Loucy (cell line): ENCODE results near the gene CLDND2.

ENCODE experiments used
- H2AFZ ChIP-seq: fragments of 200-600 bp; sonication (generic); 2 replicates; pipeline ENCODE4 v1.6.0; 2016; ENCODE audit warnings: antibody characterized with exemption, mild to moderate bottlenecking, low read length, moderate library complexity
- H3F3A ChIP-seq: fragments of 200-600 bp; 2 replicates; pipeline ENCODE4 v1.6.0; 2016; ENCODE audit warnings: antibody characterized with exemption, low read depth, mild to moderate bottlenecking
- H3K27me3 ChIP-seq: fragments of 200-600 bp; sonication (generic); 2 replicates; pipeline ENCODE4 v1.6.1; 2014; ENCODE audit warnings: low read length, mild to moderate bottlenecking; ENCODE audit not compliant: insufficient read depth, poor library complexity, severe bottlenecking
- H3K36me3 ChIP-seq: fragments of 200-600 bp; sonication (generic); 2 replicates; pipeline ENCODE4 v1.6.1; 2016; ENCODE audit warnings: low read length; ENCODE audit not compliant: insufficient read depth
- H3K4me1 ChIP-seq: fragments of 200-600 bp; sonication (generic); 2 replicates; pipeline ENCODE4 v1.5.1; 2014; ENCODE audit warnings: low read length, mild to moderate bottlenecking; ENCODE audit not compliant: insufficient read depth, poor library complexity, severe bottlenecking
- H3K4me2 ChIP-seq: fragments of 200-600 bp; sonication (generic); 2 replicates; pipeline ENCODE4 v1.6.0; 2014; ENCODE audit warnings: antibody characterized with exemption, low read length, low read depth, mild to moderate bottlenecking; ENCODE audit not compliant: poor library complexity, severe bottlenecking
- H3K4me3 ChIP-seq: fragments of 200-600 bp; sonication (generic); 2 replicates; pipeline ENCODE4 v1.5.1; 2014; ENCODE audit warnings: low read length, mild to moderate bottlenecking, mixed read lengths; ENCODE audit not compliant: poor library complexity, severe bottlenecking
- H3K79me2 ChIP-seq: fragments of 200-600 bp; sonication (generic); 2 replicates; pipeline ENCODE4 v1.6.1; 2014; ENCODE audit warnings: low read length; ENCODE audit not compliant: insufficient read depth
- H3K9ac ChIP-seq: fragments of 200-600 bp; sonication (generic); 2 replicates; pipeline ENCODE4 v1.6.0; 2014; ENCODE audit warnings: mild to moderate bottlenecking, low read depth, low read length, moderate library complexity; ENCODE audit not compliant: poor library complexity, severe bottlenecking
- H3K9me2 ChIP-seq: fragments of 200-600 bp; sonication (generic); replicated peaks from 2 replicates; pipeline ENCODE4 v1.6.1; 2016; ENCODE audit warnings: low read depth, low read length, mixed read lengths
- H3K9me3 ChIP-seq: fragments of 200-600 bp; sonication (generic); 2 replicates; pipeline ENCODE4 v1.6.1; 2014; ENCODE audit warnings: mild to moderate bottlenecking, antibody characterized with exemption, low read length, low read depth; ENCODE audit not compliant: insufficient read depth
- H4K20me1 ChIP-seq: fragments of 200-600 bp; sonication (generic); 2 replicates; pipeline ENCODE4 v1.6.0; 2014; ENCODE audit warnings: antibody characterized with exemption, low read length, mild to moderate bottlenecking; ENCODE audit not compliant: insufficient read depth, poor library complexity, severe bottlenecking
- CTCF ChIP-seq: fragments of 200-600 bp; sonication (generic); conservative IDR thresholded peaks from 2 replicates; pipeline ENCODE4 v1.5.1; 2014; ENCODE audit warnings: mild to moderate bottlenecking, antibody characterized with exemption, low read length
- EZH2phosphoT487 ChIP-seq: fragments of 200-600 bp; IDR thresholded peaks from 2 replicates; pipeline ENCODE4 v1.6.1; 2018; ENCODE audit warnings: antibody characterized with exemption, mild to moderate bottlenecking, moderate library complexity, borderline replicate concordance

CLDND2 gene

GRCh38 chr19:51337141-51337860 lies 31.5 kb downstream of the CLDND2 start:
- Histone ChIP-seq H2AFZ (no peak overlapping the region), H3K27me3 (no peaks in the 10 kb centered on the region), H3K79me2 (no peaks in the 10 kb centered on the region), H3F3A (no peaks in the 10 kb centered on the region), H3K4me2 (no peak overlapping the region), H4K20me1 (no peaks in the 10 kb centered on the region), H3K4me3 (no peak overlapping the region), H3K36me3 (no peaks in the 10 kb centered on the region), H3K9me2 (no peaks in the 10 kb centered on the region), H3K4me1 (peaks cover 8% of the 10 kb centered on the region), H3K9me3 (no peaks in the 10 kb centered on the region), H3K9ac (no peak overlapping the region)
- TF ChIP-seq CTCF (no peak), EZH2phosphoT487 (no peak)

GRCh38 chr19:51333836-51334460 lies 34.9 kb downstream of the CLDND2 start:
- Histone ChIP-seq H3K36me3 (no peaks in the 10 kb centered on the region), H3K4me1 (peaks cover 2% of the 10 kb centered on the region), H2AFZ (no peak overlapping the region), H4K20me1 (no peaks in the 10 kb centered on the region), H3K79me2 (no peaks in the 10 kb centered on the region), H3K9me2 (no peaks in the 10 kb centered on the region), H3K4me2 (no peak overlapping the region), H3K9ac (no peak overlapping the region), H3K4me3 (no peak overlapping the region), H3K27me3 (no peaks in the 10 kb centered on the region), H3F3A (no peaks in the 10 kb centered on the region), H3K9me3 (no peaks in the 10 kb centered on the region)
- TF ChIP-seq CTCF (no peak), EZH2phosphoT487 (no peak)

- Histone ChIP-seq H4K20me1 (no peaks in the 10 kb centered on the region), H2AFZ (no peak overlapping the region), H3F3A (no peaks in the 10 kb centered on the region), H3K4me1 (no peaks in the 10 kb centered on the region), H3K4me3 (no peak overlapping the region), H3K36me3 (no peaks in the 10 kb centered on the region), H3K79me2 (no peaks in the 10 kb centered on the region), H3K9me3 (no peaks in the 10 kb centered on the region), H3K4me2 (no peak overlapping the region), H3K9ac (no peak overlapping the region), H3K27me3 (no peaks in the 10 kb centered on the region), H3K9me2 (no peaks in the 10 kb centered on the region)
- TF ChIP-seq CTCF (no peak), EZH2phosphoT487 (no peak)
These were observed 37.1 kb downstream of the CLDND2 start for GRCh38 chr19:51331716-51332115.
